ENCODE results near the gene FRMD3. TPM values are rescaled to one million over a fixed set of nuclear protein-coding genes. Genes with fewer than 3 reads are reported as not detected.

The FRMD3 gene
- total and polyA plus RNA-seq, 2 donors (not counting 3 experiments of a cell fraction or from before 2014, with no cell fraction given): 3.0 to 6.1 TPM

GRCh38 chr9:83425240-83425639 is 113.0 kb downstream of the FRMD3 start:
- dilution Hi-C loops (cut with MboI; ENCODE audit: extremely low pct_ligation_motif_present, low sequenced_read_pairs) (no loop called here), intact Hi-C loops (cut with micrococcal nuclease) (no loop called here)
- H4K20me1 ChIP-seq (replicated peaks; ENCODE audit: control insufficient read depth, extremely low read depth, insufficient read depth, low read length): no peaks in the 10 kb centered on the region
- FAIRE-seq (no peak), DNase-seq (ENCODE audit: low read depth, low spot score) (no peak)
- no peaks in the 10 kb centered on the region for H3K79me2 ChIP-seq (ENCODE audit: control insufficient read depth, insufficient read depth, low read length)
- ChIA-PET CTCF (no interaction called here), POLR2A (no interaction called here)
- no peak overlapping the region for H3K9ac ChIP-seq (replicated peaks; ENCODE audit: extremely low read depth, insufficient read depth, low read length)
- H3K36me3 ChIP-seq (ENCODE audit: control insufficient read depth in 2 of 2, extremely low read depth in 1 of 2, insufficient read depth in 2 of 2, low read length in 2 of 2): no peaks in the 10 kb centered on the region
- H3K9me1 ChIP-seq (replicated peaks; ENCODE audit: control insufficient read depth, extremely low read depth, insufficient read depth, low read length): no peaks in the 10 kb centered on the region
- TF ChIP-seq GATA2 (IDR thresholded peaks at IDR 0.05; ENCODE audit: insufficient read depth, insufficient read length, low read depth, low read length) (no peak), MYC (IDR thresholded peaks at IDR 0.05; ENCODE audit: low read depth, low read length) (no peak), JUN (IDR thresholded peaks at IDR 0.05; ENCODE audit: borderline replicate concordance, insufficient read depth, insufficient read length, low read depth) (no peak), MAX (IDR thresholded peaks at IDR 0.05; ENCODE audit: insufficient read depth, insufficient read length) (no peak), POLR2AphosphoS5 (IDR thresholded peaks at IDR 0.05; ENCODE audit: insufficient read depth, low read depth, low read length) (no peak), EZH2 (IDR thresholded peaks at IDR 0.05; ENCODE audit: borderline replicate concordance, low read depth, low read length, severe bottlenecking) (no peak), FOS (IDR thresholded peaks at IDR 0.05; ENCODE audit: borderline replicate concordance, insufficient read depth, low read length) (no peak), POLR2A (IDR thresholded peaks at IDR 0.05; ENCODE audit: low read depth, low read length) (no peak), CTCF (IDR thresholded peaks at IDR 0.05; ENCODE audit: extremely low read depth in 1 of 2, insufficient read depth in 1 of 2, low read depth in 1 of 2, low read length in 2 of 2) (no peak)
- BruUV-seq (replicated peaks): no TSS peak
- H3K27me3 ChIP-seq (ENCODE audit: control insufficient read depth in 2 of 2, insufficient read depth in 2 of 2, low read length in 2 of 2): no peaks in the 10 kb centered on the region
- no peaks in the 10 kb centered on the region for H3K4me1 ChIP-seq (ENCODE audit: control insufficient read depth, extremely low read depth, insufficient read depth, low read length)
- H3K4me2 ChIP-seq (ENCODE audit: insufficient read depth, low read length): no peak overlapping the region
- no peak overlapping the region for H3K27ac ChIP-seq (ENCODE audit: insufficient read depth, low read depth, low read length)
- no peaks in the 10 kb centered on the region for H3K9me3 ChIP-seq (replicated peaks; ENCODE audit: control insufficient read depth, insufficient read depth, low read length)
- no peak overlapping the region for H2AFZ ChIP-seq (ENCODE audit: low read depth, low read length)
- H3K4me3 ChIP-seq (replicated peaks in 1 of 3; ENCODE audit: insufficient read depth in 1 of 3, low read depth in 1 of 3, low read length in 3 of 3): no peak overlapping the region

All from endothelial cell of umbilical vein (primary cell).